Liver (tissue), 9 donors: ENCODE data around the gene SELENOI. TPM values are rescaled to one million over a fixed set of nuclear protein-coding genes. Genes with fewer than 3 reads are reported as not detected.

Source experiments
- DNase-seq: peaks from one replicate; pipeline ENCODE4 v3.0.0-alpha.2; 2017; ENCODE audit warnings: low spot score
- H3K27ac ChIP-seq, 2 donors: one replicate each; pipeline ENCODE4 v1.7.0; 2013; ENCODE audit warnings: inconsistent platforms in 2 of 2, low read length in 2 of 2, control low read depth in 1 of 2, low read depth in 1 of 2, mild to moderate bottlenecking in 1 of 2
- H3K27me3 ChIP-seq, 4 donors: one replicate each; pipeline versions ENCODE4 v1.6.1 to v1.7.0; 2013; ENCODE audit warnings: low read length in 3 of 4, inconsistent platforms in 1 of 4, mild to moderate bottlenecking in 1 of 4, moderate library complexity in 1 of 4; ENCODE audit not compliant: control insufficient read depth in 4 of 4, insufficient read depth in 4 of 4
- H3K36me3 ChIP-seq, 4 donors: one replicate each; pipeline versions ENCODE4 v1.6.1 to v1.7.0; 2013; ENCODE audit warnings: low read length in 3 of 4, mild to moderate bottlenecking in 3 of 4, low read depth in 1 of 4, moderate library complexity in 1 of 4; ENCODE audit not compliant: control insufficient read depth in 4 of 4, insufficient read depth in 3 of 4
- H3K4me1 ChIP-seq, 4 donors: one replicate each; pipeline versions ENCODE4 v1.6.1 to v1.7.0; 2013; ENCODE audit warnings: low read length in 3 of 4, mild to moderate bottlenecking in 3 of 4, moderate library complexity in 1 of 4; ENCODE audit not compliant: control insufficient read depth in 4 of 4, insufficient read depth in 4 of 4
- H3K4me3 ChIP-seq, 3 donors: one replicate each; pipeline versions ENCODE4 v1.6.1 to v1.7.0; 2013; ENCODE audit warnings: low read length in 3 of 3, control low read depth in 1 of 3, low read depth in 1 of 3, mild to moderate bottlenecking in 1 of 3
- H3K9ac ChIP-seq, 2 donors: one replicate each; pipeline ENCODE4 v1.7.0; 2013; ENCODE audit warnings: low read length in 2 of 2, mild to moderate bottlenecking in 2 of 2, moderate library complexity in 2 of 2, control low read depth in 1 of 2, low read depth in 1 of 2
- H3K9me3 ChIP-seq, 4 donors: one replicate each; pipeline versions ENCODE4 v1.6.1 to v1.7.0; 2013; ENCODE audit warnings: low read length in 3 of 4; ENCODE audit not compliant: control insufficient read depth in 4 of 4
- ATF3 ChIP-seq: IDR thresholded peaks from 2 replicates; pipeline ENCODE4 v1.6.1; 2016; ENCODE audit warnings: antibody characterized with exemption
- CTCF ChIP-seq: fragments of 150-350 bp; IDR thresholded peaks from 2 replicates; pipeline ENCODE4 v1.5.1; 2017; ENCODE audit warnings: improper control_type of control experiment, low read depth, low read length; ENCODE audit not compliant: missing input control
- EGR1 ChIP-seq, 2 donors: IDR thresholded peaks; 2 replicates each; pipeline ENCODE4 v1.6.1; 2016 to 2018; ENCODE audit warnings: antibody characterized with exemption in 2 of 2, low read depth in 2 of 2
- FOXA1 ChIP-seq: IDR thresholded peaks from 2 replicates; pipeline ENCODE4 v1.6.1; 2016; ENCODE audit warnings: antibody characterized with exemption
- FOXA2 ChIP-seq: IDR thresholded peaks from 2 replicates; pipeline ENCODE4 v1.6.1; 2016; ENCODE audit warnings: antibody characterized with exemption
- GABPA ChIP-seq, 2 donors: IDR thresholded peaks in 1 of 2; conservative IDR thresholded peaks in 1 of 2; 2 replicates each; pipeline ENCODE4 v1.6.1; 2016; ENCODE audit warnings: antibody characterized with exemption in 2 of 2, mild to moderate bottlenecking in 1 of 2, moderate library complexity in 1 of 2
- HNF4A ChIP-seq, 2 donors: conservative IDR thresholded peaks; 2 replicates each; pipeline ENCODE4 v1.6.1; 2016; ENCODE audit warnings: antibody characterized with exemption in 2 of 2, mild to moderate bottlenecking in 2 of 2
- HNF4G ChIP-seq: IDR thresholded peaks from 2 replicates; pipeline ENCODE4 v1.6.1; 2016; ENCODE audit warnings: antibody characterized with exemption
- JUND ChIP-seq, 2 donors: IDR thresholded peaks; 2 replicates each; pipeline ENCODE4 v1.6.1; 2016; ENCODE audit warnings: antibody characterized with exemption in 2 of 2
- MAX ChIP-seq: IDR thresholded peaks from 2 replicates; pipeline ENCODE4 v1.6.1; 2016; ENCODE audit warnings: antibody characterized with exemption
- NR2F2 ChIP-seq: IDR thresholded peaks from 2 replicates; pipeline ENCODE4 v1.6.1; 2016; ENCODE audit warnings: antibody characterized with exemption
- RAD21 ChIP-seq, 2 donors: IDR thresholded peaks; 2 replicates each; pipeline ENCODE4 v1.6.1; 2016; ENCODE audit warnings: antibody characterized with exemption in 2 of 2, mild to moderate bottlenecking in 2 of 2
- REST ChIP-seq: IDR thresholded peaks from 2 replicates; pipeline ENCODE4 v1.6.1; 2016; ENCODE audit warnings: antibody characterized with exemption, mild to moderate bottlenecking
- RXRA ChIP-seq, 2 donors: IDR thresholded peaks; 2 replicates each; pipeline ENCODE4 v1.6.1; 2017 to 2018; ENCODE audit warnings: antibody characterized with exemption in 2 of 2, mild to moderate bottlenecking in 1 of 2
- SP1 ChIP-seq: IDR thresholded peaks from 2 replicates; pipeline ENCODE4 v1.6.1; 2018; ENCODE audit warnings: antibody characterized with exemption, mild to moderate bottlenecking
- TAF1 ChIP-seq: conservative IDR thresholded peaks from 2 replicates; pipeline ENCODE4 v1.6.1; 2016; ENCODE audit warnings: antibody characterized with exemption, mild to moderate bottlenecking
- YY1 ChIP-seq: IDR thresholded peaks from 2 replicates; pipeline ENCODE4 v1.6.1; 2016; ENCODE audit warnings: antibody characterized with exemption, mild to moderate bottlenecking
- ZBTB33 ChIP-seq: IDR thresholded peaks from 2 replicates; pipeline ENCODE4 v1.6.1; 2016; ENCODE audit warnings: antibody characterized with exemption
- WGBS: extraction: QIAGEN DNeasy Blood & Tissue Kit; methylation state at CpG from one replicate; pipeline ENCODE4 v1.1.7; 2013; 5-methylcytosine and 5-hydroxymethylcytosine counted together
- polyA plus RNA-seq, 2 donors: library from polyadenylated mRNA; stranded (reverse) in 1 of 2; unstranded in 1 of 2; fragments of 200-250 nt in 1 of 2; fragments of >200 nt in 1 of 2; fragmentation: Nextera tagmentation in 1 of 2; extraction: Ambion mirVana in 1 of 2; gene quantifications; one replicate each; pipeline versions ENCODE4 v1.2.1 to v1.2.3, GENCODE V29; 2013 to 2015
- total RNA-seq, 2 donors: library from RNA; depleted of rRNA; stranded (reverse); fragments of >200 nt; gene quantifications; one replicate each; pipeline ENCODE4 v1.2.3, GENCODE V29; 2014
- donor health status: healthy.
- donor health status: healthy.
- donor health status: healthy.
- donor health status: healthy.
- donor health status: healthy.

Gene SELENOI
- total and polyA plus RNA-seq, 4 donors: 6.2 to 55.9 (median 17.5) TPM

- H3K36me3 ChIP-seq: no peaks in the 10 kb centered on the region
- peak overlapping the region; percentile 89 to 97 for H3K27ac ChIP-seq
- DNase-seq: no peak
- H3K9ac ChIP-seq: peak overlapping the region; percentile 96 to 98
- no peaks in the 10 kb centered on the region for H3K9me3 ChIP-seq
- no peak for TF ChIP-seq FOXA1
- H3K4me3 ChIP-seq: peak overlapping the region; percentile 61 to 98 (median 80)
- H3K4me1 ChIP-seq: peaks cover 5 to 23% (median 10%) of the 10 kb centered on the region in 4 donors
- H3K27me3 ChIP-seq: no peaks in the 10 kb centered on the region
- under 1% methylated on average over 9 of the region's 9 CpGs for WGBS
Measured at GRCh38 chr2:26345283-26345544, 729 bp upstream of the SELENOI start.

GRCh38 chr2:26346454-26347053 lies 611 bp downstream of the SELENOI start, which contains the start of gene ADGRF3:
TSS of gene ADGRF3 (minus strand) at chr2:26346789. CDS start at chr2:26346234, 555 bp downstream.
- Histone ChIP-seq H3K36me3 (no peaks in the 10 kb centered on the region), H3K4me1 (peaks cover 6 to 23% (median 12%) of the 10 kb centered on the region in 4 donors), H3K27me3 (no peaks in the 10 kb centered on the region), H3K27ac (peak within 1 kb of the TSS; percentile 89 to 97), H3K9ac (peak within 1 kb of the TSS; percentile 96 to 98), H3K4me3 (peak within 1 kb of the TSS; percentile 81 to 98 (median 81)), H3K9me3 (no peaks in the 10 kb centered on the region)
- peak in 1 of 2 donors; percentile 9 for TF ChIP-seq JUND (IDR thresholded peaks at IDR 0.05)
- no peak for TF ChIP-seq ATF3
- no peak for TF ChIP-seq RXRA (IDR thresholded peaks at IDR 0.05)
- peak in 1 of 2 donors; percentile 20 for TF ChIP-seq RAD21 (IDR thresholded peaks at IDR 0.05)
- no peak for TF ChIP-seq CTCF
- TF ChIP-seq YY1: no peak
- no peak for TF ChIP-seq SP1
- TF ChIP-seq REST: peak; percentile 56
- TF ChIP-seq FOXA1: no peak
- no peak for TF ChIP-seq ZBTB33
- TF ChIP-seq NR2F2: no peak
- no peak for TF ChIP-seq GABPA (IDR thresholded peaks at IDR 0.05 in 1 of 2, conservative IDR thresholded peaks at IDR 0.05 in 1 of 2)
- no peak for TF ChIP-seq FOXA2
- no peak for TF ChIP-seq MAX
- no peak for TF ChIP-seq HNF4A (conservative IDR thresholded peaks at IDR 0.05)
- TF ChIP-seq TAF1: no peak
- no peak for TF ChIP-seq EGR1 (IDR thresholded peaks at IDR 0.05; ENCODE audit: low read depth in 2 of 2)
- no peak for TF ChIP-seq HNF4G
- WGBS: under 1% methylated on average over 28 of the region's 28 CpGs
- peak; percentile 59 for DNase-seq
